PC-3 (cell line): ENCODE data around the gene EHMT1. TPM values are rescaled to one million over a fixed set of nuclear protein-coding genes. Genes with fewer than 3 reads are reported as not detected.

Experiments
- ATAC-seq: fragments of 200-7000 bp; cut with Tn5 transposase; 2 replicates; pipeline ENCODE4 v1.9.1; 2020; ENCODE audit warnings: mild to moderate bottlenecking, moderate library complexity
- BruUV-seq: library from RNA; stranded (reverse); fragments of 400-500 nt; replicated peaks from 2 replicates; lab custom pipeline; 2021; lab: Mats Ljungman, UMichigan
- CTCF ChIA-PET: fragments of 300-600 bp; sonication (Branson Sonifier 250); formaldehyde crosslinking; loops from one replicate; lab custom pipeline; 2022; ENCODE audit warnings: antibody characterized with exemption; lab: Charles Lee
- POLR2A ChIA-PET: fragments of 300-600 bp; sonication (Branson Sonifier 250); formaldehyde crosslinking; loops from one replicate; lab custom pipeline; 2022; ENCODE audit warnings: antibody characterized with exemption; ENCODE audit not compliant: unreplicated experiment; lab: Charles Lee
- DNase-seq: peaks from one replicate; pipeline ENCODE4 v3.0.0-alpha.2; 2015
- H2AFZ ChIP-seq: fragments of 300-600 bp; sonication (generic); 2 replicates; pipeline ENCODE4 v1.6.0; 2016; ENCODE audit warnings: antibody characterized with exemption, low read length
- H3F3A ChIP-seq: fragments of 300-600 bp; sonication (generic); one replicate; pipeline ENCODE4 v1.6.0; 2017; ENCODE audit warnings: antibody characterized with exemption, low read length, control low read depth, mild to moderate bottlenecking; ENCODE audit not compliant: unreplicated experiment
- H3K27ac ChIP-seq: fragments of 300-600 bp; sonication (generic); 2 replicates; pipeline ENCODE4 v1.5.1; 2016; ENCODE audit warnings: mild to moderate bottlenecking, low read length
- H3K27me3 ChIP-seq: fragments of 300-600 bp; sonication (generic); 2 replicates; pipeline ENCODE4 v1.6.1; 2016; ENCODE audit warnings: low read length, mixed read lengths
- H3K36me3 ChIP-seq: fragments of 300-600 bp; sonication (generic); 2 replicates; pipeline ENCODE4 v1.6.1; 2016; ENCODE audit warnings: low read depth, mixed run types, low read length, mixed read lengths
- H3K4me1 ChIP-seq: fragments of 300-600 bp; sonication (generic); 2 replicates; pipeline ENCODE4 v1.5.1; 2016; ENCODE audit warnings: low read length; ENCODE audit not compliant: insufficient read depth
- H3K4me2 ChIP-seq: fragments of 300-600 bp; sonication (generic); 2 replicates; pipeline ENCODE4 v1.6.0; 2016; ENCODE audit warnings: low read length
- H3K4me3 ChIP-seq: fragments of 300-600 bp; sonication (generic); 2 replicates; pipeline ENCODE4 v1.5.1; 2016; ENCODE audit warnings: mild to moderate bottlenecking, low read length, mixed read lengths
- H3K79me2 ChIP-seq: fragments of 300-600 bp; sonication (generic); 2 replicates; pipeline ENCODE4 v1.6.1; 2017; ENCODE audit warnings: low read length, mixed read lengths
- H3K9ac ChIP-seq: fragments of 300-600 bp; sonication (generic); 2 replicates; pipeline ENCODE4 v1.6.0; 2016; ENCODE audit warnings: mild to moderate bottlenecking, low read length
- H3K9me2 ChIP-seq: fragments of 300-600 bp; sonication (generic); replicated peaks from 2 replicates; pipeline ENCODE4 v1.6.1; 2016; ENCODE audit warnings: mixed run types, low read length, mixed read lengths
- H3K9me3 ChIP-seq: fragments of 300-600 bp; sonication (generic); 2 replicates; pipeline ENCODE4 v1.6.1; 2016; ENCODE audit warnings: low read length, mixed read lengths
- H4K20me1 ChIP-seq: fragments of 300-600 bp; sonication (generic); 2 replicates; pipeline ENCODE4 v1.6.1; 2016; ENCODE audit warnings: low read length, mixed read lengths
- CTCF ChIP-seq: fragments of 300-600 bp; sonication (generic); conservative IDR thresholded peaks from 2 replicates; pipeline ENCODE4 v1.5.1; 2017; ENCODE audit warnings: antibody characterized with exemption, low read depth, mild to moderate bottlenecking, low read length
- EZH2 ChIP-seq: fragments of 300-600 bp; sonication (generic); IDR thresholded peaks from one replicate; pipeline ENCODE4 v1.6.1; 2017; ENCODE audit warnings: antibody characterized with exemption, mild to moderate bottlenecking, low read length; ENCODE audit not compliant: unreplicated experiment
- EZH2phosphoT487 ChIP-seq: fragments of 300-600 bp; sonication (generic); IDR thresholded peaks from 2 replicates; pipeline ENCODE4 v1.6.1; 2018; ENCODE audit warnings: mild to moderate bottlenecking, antibody characterized with exemption, low read length, borderline replicate concordance
- intact Hi-C: fragments of 100-400 bp; cut with micrococcal nuclease; formaldehyde crosslinking; loops from 2 replicates; pipeline ENCODE4 v1.9.0; 2023
- total RNA-seq: library from RNA; depleted of rRNA; stranded (reverse); fragments of >200 nt; gene quantifications from 2 replicates; pipeline ENCODE4 v1.2.3, GENCODE V29; 2014

EHMT1 gene
- total RNA-seq, 1 experiment from 2014 or later: 42.8 TPM

- no peak; the same call in 1 of the 2 replicates for ATAC-seq
- Histone ChIP-seq H3F3A (no peaks in the 10 kb centered on the region), H3K27me3 (no peaks in the 10 kb centered on the region), H3K9ac (peak overlapping the region; percentile 61), H3K9me2 (no peaks in the 10 kb centered on the region), H3K4me3 (peak overlapping the region; percentile 75), H3K36me3 (no peaks in the 10 kb centered on the region), H3K4me2 (peak overlapping the region; percentile 95), H3K9me3 (no peaks in the 10 kb centered on the region), H2AFZ (no peak overlapping the region), H3K79me2 (peaks cover 46% of the 10 kb centered on the region), H3K27ac (no peak overlapping the region; the same call in 1 of the 2 replicates), H4K20me1 (no peaks in the 10 kb centered on the region), H3K4me1 (peaks cover 24% of the 10 kb centered on the region)
- TSS peak; percentile 21 for BruUV-seq
- TF ChIP-seq CTCF (no peak), EZH2 (no peak), EZH2phosphoT487 (no peak)
- intact Hi-C loops: loop anchor here (10.0 kb wide), 1 partner anchor 52 kb away; the partner anchor contains the start of genes MRPL41 and PNPLA7
- CTCF ChIA-PET: no interaction called here
- DNase-seq: peak; percentile 40
- POLR2A ChIA-PET: no interaction called here
Measured at GRCh38 chr9:137607141-137607857, 11.5 kb upstream of the EHMT1 start.

GRCh38 chr9:137610944-137611343 lies 7.9 kb upstream of the EHMT1 start:
- Histone ChIP-seq H3K9ac (peak overlapping the region; percentile 85), H3K27ac (peak overlapping the region; percentile 99), H3K79me2 (peaks cover 62% of the 10 kb centered on the region), H3K9me2 (no peaks in the 10 kb centered on the region), H3K9me3 (no peaks in the 10 kb centered on the region), H3K4me2 (peak overlapping the region; percentile 80), H3F3A (no peaks in the 10 kb centered on the region), H3K4me1 (peaks cover 38% of the 10 kb centered on the region), H2AFZ (no peak overlapping the region), H3K4me3 (0 out of 2 replicates have a peak overlapping the region, but pooled peaks have one; percentile 47), H3K27me3 (no peaks in the 10 kb centered on the region), H3K36me3 (peaks cover 5% of the 10 kb centered on the region; the same call in 1 of the 2 replicates), H4K20me1 (no peaks in the 10 kb centered on the region)
- BruUV-seq: no TSS peak
- POLR2A ChIA-PET: no interaction called here
- DNase-seq (peak; percentile 23), ATAC-seq (no peak)
- intact Hi-C loops: no loop called here
- CTCF ChIA-PET: no interaction called here
- TF ChIP-seq EZH2phosphoT487: no peak
- no peak for TF ChIP-seq CTCF
- no peak for TF ChIP-seq EZH2
